Neural progenitor cell (in vitro differentiated cells): ENCODE data around the gene TRMT44. TPM values are rescaled to one million over a fixed set of nuclear protein-coding genes. Genes with fewer than 3 reads are reported as not detected.

Experiments
- DNase-seq: peaks from one replicate; pipeline ENCODE4 v3.0.0-alpha.2; 2016; ENCODE audit warnings: low spot score
- H2AFZ ChIP-seq: fragments of 200-600 bp; sonication (generic); replicated peaks from 2 replicates; pipeline ENCODE4 v1.6.1; 2016; ENCODE audit warnings: antibody characterized with exemption
- H3F3A ChIP-seq: fragments of 200-600 bp; sonication (generic); 2 replicates; pipeline ENCODE4 v1.6.1; 2016; ENCODE audit warnings: antibody characterized with exemption, low read depth
- H3K27ac ChIP-seq: fragments of 200-600 bp; sonication (generic); 2 replicates; pipeline ENCODE4 v1.5.1; 2016; ENCODE audit warnings: mild to moderate bottlenecking
- H3K27me3 ChIP-seq: fragments of 200-600 bp; sonication (generic); 2 replicates; pipeline ENCODE4 v1.6.1; 2016; ENCODE audit warnings: mild to moderate bottlenecking, moderate library complexity
- H3K36me3 ChIP-seq: fragments of 200-600 bp; sonication (generic); 2 replicates; pipeline ENCODE4 v1.5.1; 2016
- H3K4me1 ChIP-seq: fragments of 200-600 bp; sonication (generic); 2 replicates; pipeline ENCODE4 v1.6.1; 2016; ENCODE audit warnings: mixed run types
- H3K4me2 ChIP-seq: fragments of 200-600 bp; sonication (generic); 2 replicates; pipeline ENCODE4 v1.6.1; 2016
- H3K4me3 ChIP-seq: fragments of 200-600 bp; sonication (generic); 2 replicates; pipeline ENCODE4 v1.5.1; 2016
- H3K79me2 ChIP-seq: fragments of 200-600 bp; sonication (generic); 2 replicates; pipeline ENCODE4 v1.6.1; 2016; ENCODE audit warnings: low read depth
- H3K9ac ChIP-seq: fragments of 200-600 bp; sonication (generic); 2 replicates; pipeline ENCODE4 v1.6.1; 2016
- H3K9me3 ChIP-seq: fragments of 200-600 bp; sonication (generic); 2 replicates; pipeline ENCODE4 v1.5.1; 2016; ENCODE audit warnings: low read depth
- H4K20me1 ChIP-seq: fragments of 200-600 bp; sonication (generic); 2 replicates; pipeline ENCODE4 v1.6.1; 2016; ENCODE audit warnings: low read depth
- H3K27ac Mint-ChIP-seq: 3 replicates; pipeline ENCODE4 v1.8.0; 2021; ENCODE audit warnings: mixed read lengths
- H3K27me3 Mint-ChIP-seq: 2 replicates; pipeline ENCODE4 v1.8.0; 2022; ENCODE audit warnings: low read depth, mild to moderate bottlenecking, inconsistent platforms, moderate library complexity, mixed read lengths; ENCODE audit not compliant: insufficient read depth
- H3K36me3 Mint-ChIP-seq: 3 replicates; pipeline ENCODE4 v1.8.0; 2021; ENCODE audit warnings: mixed read lengths
- H3K4me1 Mint-ChIP-seq: 3 replicates; pipeline ENCODE4 v1.8.0; 2021; ENCODE audit warnings: mixed read lengths
- H3K4me3 Mint-ChIP-seq: 3 replicates; pipeline ENCODE4 v1.8.0; 2021; ENCODE audit warnings: mild to moderate bottlenecking, moderate library complexity, mixed read lengths
- H3K9me3 Mint-ChIP-seq: 3 replicates; pipeline ENCODE4 v1.8.0; 2020; ENCODE audit warnings: mixed read lengths
- EZH2 ChIP-seq: fragments of 200-600 bp; sonication (generic); IDR thresholded peaks from 2 replicates; pipeline ENCODE4 v1.6.1; 2017; ENCODE audit warnings: antibody characterized with exemption, mild to moderate bottlenecking, moderate library complexity
- EZH2phosphoT487 ChIP-seq: fragments of 200-600 bp; sonication (generic); IDR thresholded peaks from 2 replicates; pipeline ENCODE4 v1.6.1; 2017; ENCODE audit warnings: antibody characterized with exemption
- total RNA-seq: library from RNA; depleted of rRNA; stranded (reverse); fragments of >200 nt; gene quantifications from 2 replicates; pipeline ENCODE4 v1.2.3, GENCODE V29; 2015; ENCODE audit warnings: low replicate concordance
- TF ChIP-seq, protein P1 (sequence below): fragments of 200-600 bp; sonication (generic); IDR thresholded peaks from 2 replicates; pipeline ENCODE4 v1.5.1; 2017; ENCODE audit warnings: antibody characterized with exemption, mild to moderate bottlenecking

TRMT44 gene
- total RNA-seq, 1 donor from 2014 or later, result 19.9 TPM

DNA sequence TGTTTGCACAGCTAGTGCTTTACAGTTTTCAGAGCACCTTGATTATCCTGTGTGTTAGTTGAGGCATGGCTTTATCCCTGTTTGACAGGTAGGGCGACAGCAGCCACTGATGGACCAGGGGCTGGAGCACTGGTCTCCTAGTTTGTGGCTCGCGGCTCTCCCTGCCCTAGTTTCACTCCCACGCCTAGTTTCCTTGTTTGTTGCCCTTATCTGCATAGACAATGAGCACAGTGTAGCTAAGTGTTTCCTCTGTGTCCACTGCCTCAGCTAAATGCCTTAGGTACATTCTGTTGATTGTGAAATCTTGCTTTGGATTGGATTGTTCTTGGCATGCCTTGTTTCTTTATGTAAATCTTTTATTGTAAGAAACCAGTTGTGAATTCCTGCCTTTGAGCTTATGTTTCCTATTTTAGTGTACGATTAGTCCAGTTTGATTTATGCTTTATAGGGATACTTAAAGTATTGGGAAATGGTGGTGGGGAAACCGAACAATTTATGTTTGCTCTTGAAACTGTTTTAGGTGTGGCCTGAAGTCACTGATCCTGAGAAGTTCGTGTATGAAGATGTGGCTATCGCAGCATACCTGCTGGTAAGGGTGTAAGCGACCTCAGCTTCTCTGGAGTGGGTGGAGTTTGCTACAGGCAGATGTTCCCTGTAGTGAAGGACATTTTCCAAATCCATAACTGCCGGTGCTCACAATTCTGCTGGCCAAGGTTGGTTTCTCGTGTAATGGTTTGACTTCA is 11.0 kb downstream of the TRMT44 start:
- Histone ChIP-seq H3K4me3 (no peak overlapping the region), H3K36me3 (no peaks in the 10 kb centered on the region), H3K4me1 (no peaks in the 10 kb centered on the region), H3F3A (no peaks in the 10 kb centered on the region), H3K9ac (no peak overlapping the region), H3K9me3 (no peaks in the 10 kb centered on the region), H4K20me1 (peaks cover 4% of the 10 kb centered on the region), H3K27ac (no peak overlapping the region), H3K4me2 (no peak overlapping the region), H3K79me2 (no peaks in the 10 kb centered on the region), H2AFZ (no peak overlapping the region), H3K27me3 (no peaks in the 10 kb centered on the region)
- peaks cover 9% of the 10 kb centered on the region for H3K36me3 Mint-ChIP-seq
- no peak overlapping the region for H3K27ac Mint-ChIP-seq
- no peaks in the 10 kb centered on the region for H3K9me3 Mint-ChIP-seq
- H3K27me3 Mint-ChIP-seq, result no peaks in the 10 kb centered on the region
- peaks cover 3% of the 10 kb centered on the region for H3K4me1 Mint-ChIP-seq
- DNase-seq, result no peak
- TF ChIP-seq EZH2phosphoT487 (no peak), EZH2 (no peak)
- TF ChIP-seq, protein P1, sequence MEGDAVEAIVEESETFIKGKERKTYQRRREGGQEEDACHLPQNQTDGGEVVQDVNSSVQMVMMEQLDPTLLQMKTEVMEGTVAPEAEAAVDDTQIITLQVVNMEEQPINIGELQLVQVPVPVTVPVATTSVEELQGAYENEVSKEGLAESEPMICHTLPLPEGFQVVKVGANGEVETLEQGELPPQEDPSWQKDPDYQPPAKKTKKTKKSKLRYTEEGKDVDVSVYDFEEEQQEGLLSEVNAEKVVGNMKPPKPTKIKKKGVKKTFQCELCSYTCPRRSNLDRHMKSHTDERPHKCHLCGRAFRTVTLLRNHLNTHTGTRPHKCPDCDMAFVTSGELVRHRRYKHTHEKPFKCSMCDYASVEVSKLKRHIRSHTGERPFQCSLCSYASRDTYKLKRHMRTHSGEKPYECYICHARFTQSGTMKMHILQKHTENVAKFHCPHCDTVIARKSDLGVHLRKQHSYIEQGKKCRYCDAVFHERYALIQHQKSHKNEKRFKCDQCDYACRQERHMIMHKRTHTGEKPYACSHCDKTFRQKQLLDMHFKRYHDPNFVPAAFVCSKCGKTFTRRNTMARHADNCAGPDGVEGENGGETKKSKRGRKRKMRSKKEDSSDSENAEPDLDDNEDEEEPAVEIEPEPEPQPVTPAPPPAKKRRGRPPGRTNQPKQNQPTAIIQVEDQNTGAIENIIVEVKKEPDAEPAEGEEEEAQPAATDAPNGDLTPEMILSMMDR, result no peak
- H3K4me3 Mint-ChIP-seq, result no peak overlapping the region

DNA sequence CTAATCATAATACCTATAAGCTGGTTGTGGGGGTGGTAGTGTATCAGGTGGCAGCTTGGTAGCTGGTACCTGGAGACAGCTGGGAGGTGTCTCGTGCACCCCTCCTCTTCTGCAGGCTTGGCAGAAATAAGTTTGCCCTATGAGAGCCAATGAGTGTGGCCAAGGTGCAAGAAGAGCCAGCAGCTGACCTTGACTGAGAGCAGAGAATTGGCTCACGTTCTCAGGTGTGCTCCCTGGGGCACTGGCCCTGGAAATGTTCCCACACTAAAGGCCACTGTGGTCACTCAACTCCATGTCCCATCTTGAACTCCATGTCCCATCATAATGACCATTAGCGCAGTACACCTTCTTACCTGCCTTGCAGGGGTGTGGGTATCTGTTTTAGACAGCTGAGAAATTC is 13.4 kb downstream of the TRMT44 start:
- no peak overlapping the region for H3K4me3 ChIP-seq
- H3K4me2 ChIP-seq, result no peak overlapping the region
- no peaks in the 10 kb centered on the region for H3K79me2 ChIP-seq
- no peak overlapping the region for H2AFZ ChIP-seq
- H3K27me3 ChIP-seq, result no peaks in the 10 kb centered on the region
- Mint-ChIP-seq H3K9me3 (no peaks in the 10 kb centered on the region), H3K27ac (no peak overlapping the region), H3K27me3 (no peaks in the 10 kb centered on the region), H3K4me3 (no peak overlapping the region), H3K36me3 (peaks cover 12% of the 10 kb centered on the region), H3K4me1 (peaks cover under 1% of the 10 kb centered on the region)
- no peak for DNase-seq
- H3F3A ChIP-seq, result no peaks in the 10 kb centered on the region
- no peaks in the 10 kb centered on the region for H3K4me1 ChIP-seq
- no peaks in the 10 kb centered on the region for H3K9me3 ChIP-seq
- peaks cover 4% of the 10 kb centered on the region for H4K20me1 ChIP-seq
- H3K36me3 ChIP-seq, result no peaks in the 10 kb centered on the region
- no peak overlapping the region for H3K27ac ChIP-seq
- no peak overlapping the region for H3K9ac ChIP-seq
- TF ChIP-seq, protein P1, result no peak
- TF ChIP-seq EZH2 (no peak), EZH2phosphoT487 (no peak)

DNA sequence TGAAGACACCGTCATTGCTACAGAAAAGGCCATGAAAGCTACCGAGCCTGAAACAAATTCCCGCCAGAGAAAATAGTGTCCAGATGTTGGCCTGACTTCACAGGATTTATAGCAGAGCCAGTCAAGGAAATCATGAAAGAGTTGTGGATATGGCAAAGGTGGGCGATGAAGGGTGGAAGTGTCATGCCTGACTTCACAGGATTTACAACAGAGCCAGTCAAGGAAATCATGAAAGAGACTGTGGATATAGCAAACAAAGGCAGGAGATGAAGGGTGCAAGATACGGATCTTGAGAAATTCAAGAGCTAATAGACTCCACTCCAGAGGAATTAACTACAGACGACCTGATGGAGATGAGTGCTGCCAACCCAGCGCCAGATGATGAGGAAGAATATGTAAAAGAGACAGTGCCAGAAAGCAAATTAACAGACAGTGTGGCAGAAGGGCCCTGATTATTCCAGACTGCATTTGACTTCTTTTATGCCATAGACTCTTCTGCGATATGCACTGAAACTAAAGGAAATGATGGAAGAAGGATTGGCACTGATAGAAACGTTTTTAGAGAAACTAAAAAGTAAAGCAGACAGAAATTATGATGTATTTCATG is 17.2 kb downstream of the TRMT44 start:
- no peak for DNase-seq
- H4K20me1 ChIP-seq, result no peaks in the 10 kb centered on the region
- H3K4me1 ChIP-seq, result no peaks in the 10 kb centered on the region
- Mint-ChIP-seq H3K36me3 (peaks cover 11% of the 10 kb centered on the region), H3K4me1 (no peaks in the 10 kb centered on the region), H3K4me3 (no peak overlapping the region), H3K27ac (no peak overlapping the region), H3K9me3 (no peaks in the 10 kb centered on the region), H3K27me3 (no peaks in the 10 kb centered on the region)
- H3K9ac ChIP-seq, result no peak overlapping the region
- no peaks in the 10 kb centered on the region for H3K27me3 ChIP-seq
- no peaks in the 10 kb centered on the region for H3K9me3 ChIP-seq
- H3K36me3 ChIP-seq, result no peaks in the 10 kb centered on the region
- no peaks in the 10 kb centered on the region for H3F3A ChIP-seq
- no peak for TF ChIP-seq EZH2
- TF ChIP-seq, protein P1, result no peak
- no peak for TF ChIP-seq EZH2phosphoT487
- H3K27ac ChIP-seq, result no peak overlapping the region
- no peaks in the 10 kb centered on the region for H3K79me2 ChIP-seq
- no peak overlapping the region for H2AFZ ChIP-seq
- H3K4me3 ChIP-seq, result no peak overlapping the region
- no peak overlapping the region for H3K4me2 ChIP-seq
